Peyer's patch (tissue), 4 donors: ENCODE data around the gene SOX13.

Experiments
- CTCF ChIP-seq, 6 experiments: fragments of 450-650 bp in 4 of 6; fragments of 200-600 bp in 2 of 6; sonication (generic) in 1 of 6; IDR thresholded peaks; one replicate each; pipeline ENCODE4 v1.5.1; 2017 to 2019; ENCODE audit warnings: antibody characterized with exemption in 6 of 6, mild to moderate bottlenecking in 3 of 6, moderate library complexity in 1 of 6
- POLR2A ChIP-seq, 2 donors: fragments of 450-650 bp; IDR thresholded peaks; one replicate each; pipeline ENCODE4 v1.5.1; 2017; ENCODE audit warnings: antibody characterized with exemption in 2 of 2, mild to moderate bottlenecking in 2 of 2, moderate library complexity in 2 of 2

GRCh38 chr1:204146309-204146708 is 73.4 kb downstream of the SOX13 start:
- no peak for TF ChIP-seq CTCF (IDR thresholded peaks at IDR 0.05)
- TF ChIP-seq POLR2A (IDR thresholded peaks at IDR 0.05), result no peak
